Neutrophil (primary cell): ENCODE measurements around the gene ANKDD1B.
"Not testable (repeated sequence)": the region's sequence is repeated elsewhere in the genome, so short reads cannot be mapped to it uniquely, and the experiment has no call there.

Experiments
- H3K27ac ChIP-seq: fragments of 200-600 bp; sonication (generic); 2 replicates; pipeline ENCODE4 v1.5.1; 2016; ENCODE audit warnings: mild to moderate bottlenecking, moderate library complexity
- H3K27me3 ChIP-seq: fragments of 200-600 bp; sonication (generic); 2 replicates; pipeline ENCODE4 v1.6.0; 2016; ENCODE audit warnings: mild to moderate bottlenecking
- H3K36me3 ChIP-seq: fragments of 200-600 bp; sonication (generic); 2 replicates; pipeline ENCODE4 v1.5.1; 2017
- H3K4me1 ChIP-seq, 2 experiments: fragments of 200-600 bp in 1 of 2; sonication (generic) in 1 of 2; 1 replicate in 1 of 2; 2 replicates in 1 of 2; pipeline versions ENCODE4 v1.5.1 to v1.6.1; 2013 to 2016; ENCODE audit warnings: low read depth in 1 of 2, low read length in 1 of 2, mild to moderate bottlenecking in 1 of 2, moderate library complexity in 1 of 2; ENCODE audit not compliant: control insufficient read depth in 1 of 2, insufficient read depth in 1 of 2
- H3K4me3 ChIP-seq, 2 experiments: fragments of 200-600 bp in 1 of 2; sonication (generic) in 1 of 2; 1 replicate in 1 of 2; 2 replicates in 1 of 2; pipeline ENCODE4 v1.5.1; 2013 to 2016; ENCODE audit warnings: low read depth in 1 of 2, low read length in 1 of 2, mild to moderate bottlenecking in 1 of 2, moderate library complexity in 1 of 2
- H3K9me3 ChIP-seq: fragments of 200-600 bp; sonication (generic); 2 replicates; pipeline ENCODE4 v1.5.1; 2016
- CTCF ChIP-seq: fragments of 200-600 bp; sonication (generic); IDR thresholded peaks from 2 replicates; pipeline ENCODE4 v1.5.1; 2016; ENCODE audit warnings: antibody characterized with exemption

The ANKDD1B gene

DNA sequence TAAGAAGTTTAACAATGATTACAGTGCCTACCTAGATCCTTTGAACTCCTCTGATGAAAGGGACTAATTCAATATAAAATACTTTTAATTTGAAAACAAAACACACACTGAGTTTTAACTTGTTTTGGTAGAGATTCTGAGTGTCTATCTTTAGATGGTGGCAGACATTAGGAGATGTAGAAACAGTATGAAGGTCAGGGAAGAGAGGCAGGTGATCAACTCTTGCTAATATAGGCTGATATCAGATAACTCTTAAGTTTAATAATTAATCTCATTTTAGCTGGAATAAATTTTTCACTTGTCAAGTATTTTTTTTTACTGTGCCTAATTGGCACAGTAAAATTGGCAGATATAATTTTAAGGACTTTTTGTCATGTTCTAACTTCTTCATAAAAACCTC is 75.2 kb downstream of the ANKDD1B start:
- H3K27me3 ChIP-seq = no peaks in the 10 kb centered on the region
- H3K36me3 ChIP-seq = peaks cover 76% of the 10 kb centered on the region
- TF ChIP-seq CTCF = no peak
- no peak overlapping the region for H3K27ac ChIP-seq
- H3K4me3 ChIP-seq = no peak overlapping the region
- no peaks in the 10 kb centered on the region for H3K9me3 ChIP-seq
- no peaks in the 10 kb centered on the region for H3K4me1 ChIP-seq

DNA sequence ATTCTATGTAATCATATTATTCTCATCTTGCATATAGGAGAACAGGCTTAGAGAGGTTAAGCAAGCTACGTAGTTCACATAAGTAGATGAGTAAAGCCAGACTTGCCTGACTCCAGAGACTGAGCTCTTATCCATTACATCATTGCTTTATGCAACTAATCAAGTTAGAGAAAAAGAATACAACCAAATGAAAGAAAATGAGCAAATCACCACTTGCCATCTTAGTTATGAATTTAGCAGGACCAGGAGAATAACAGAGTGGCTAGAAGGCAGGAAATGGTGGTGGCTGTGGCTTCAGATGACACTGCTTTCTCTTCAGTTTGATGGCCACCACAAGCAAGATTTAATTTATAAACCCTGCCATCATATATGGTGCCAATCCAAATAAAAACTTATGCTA is 79.4 kb downstream of the ANKDD1B start:
- no peak for TF ChIP-seq CTCF
- no peaks in the 10 kb centered on the region for H3K9me3 ChIP-seq
- no peak overlapping the region for H3K4me3 ChIP-seq
- no peaks in the 10 kb centered on the region for H3K27me3 ChIP-seq
- H3K4me1 ChIP-seq = no peaks in the 10 kb centered on the region
- peaks cover 66% of the 10 kb centered on the region for H3K36me3 ChIP-seq
- H3K27ac ChIP-seq = no peak overlapping the region

- no peaks in the 10 kb centered on the region for H3K9me3 ChIP-seq
- no peaks in the 10 kb centered on the region for H3K4me1 ChIP-seq
- no peak for TF ChIP-seq CTCF
Measured at GRCh38 chr5:75694781-75695180, 83.5 kb downstream of the ANKDD1B start.

GRCh38 chr5:75695472-75696351 is 84.5 kb downstream of the ANKDD1B start:
- H3K27ac ChIP-seq, H3K4me3 ChIP-seq, H3K4me1 ChIP-seq, H3K9me3 ChIP-seq, H3K27me3 ChIP-seq: not testable (repeated sequence)
- peaks cover 20% of the 10 kb centered on the region for H3K36me3 ChIP-seq

More at GRCh38 chr5:75694781-75695180, 83.5 kb downstream of the ANKDD1B start:
- H3K4me3 ChIP-seq = no peak overlapping the region
- no peak overlapping the region for H3K27ac ChIP-seq
- peaks cover 28% of the 10 kb centered on the region for H3K36me3 ChIP-seq
- H3K27me3 ChIP-seq = no peaks in the 10 kb centered on the region

DNA sequence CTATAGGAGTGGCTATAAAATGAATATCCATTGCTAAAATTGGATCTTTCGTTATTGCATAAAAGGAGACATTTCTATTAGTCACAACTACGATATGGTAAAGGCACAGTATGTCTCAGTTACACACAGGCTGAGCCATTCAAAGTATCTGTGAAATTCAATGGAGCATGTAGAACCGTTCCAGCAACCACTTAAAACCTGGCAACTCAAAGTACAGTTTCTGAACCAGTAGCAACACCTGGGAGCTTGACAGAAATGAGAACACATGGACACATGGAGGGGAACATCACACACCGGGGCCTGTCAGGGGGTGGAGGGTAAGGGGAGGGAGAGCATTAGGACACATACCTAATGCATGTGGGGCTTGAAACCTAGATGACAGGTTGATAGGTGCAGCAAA is 90.6 kb downstream of the ANKDD1B start:
- Histone ChIP-seq H3K27me3 (no peaks in the 10 kb centered on the region), H3K9me3 (no peaks in the 10 kb centered on the region), H3K4me1 (no peaks in the 10 kb centered on the region), H3K27ac (no peak overlapping the region), H3K4me3 (no peak overlapping the region), H3K36me3 (peaks cover 36% of the 10 kb centered on the region)
- TF ChIP-seq CTCF = no peak

DNA sequence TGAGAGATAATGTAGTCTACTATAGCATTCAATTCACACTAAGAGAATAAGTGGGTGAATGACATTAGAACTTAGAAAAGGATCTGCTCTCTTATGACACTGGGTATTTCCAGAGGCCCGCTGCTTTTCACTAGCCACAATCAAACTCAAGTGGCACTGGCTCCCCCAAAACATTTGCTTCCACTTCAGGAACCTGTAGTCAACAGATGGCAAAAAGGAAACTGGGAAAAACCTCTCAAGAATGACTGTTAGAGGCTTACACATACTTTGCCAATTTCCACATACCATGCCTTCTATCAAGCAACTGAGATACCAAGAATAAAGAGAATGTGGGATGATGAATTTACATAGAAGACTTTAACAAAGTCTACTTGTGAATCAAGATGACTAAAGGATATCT is 94.8 kb downstream of the ANKDD1B start:
- Histone ChIP-seq H3K9me3 (no peaks in the 10 kb centered on the region), H3K36me3 (peaks cover 41% of the 10 kb centered on the region), H3K4me3 (no peak overlapping the region), H3K4me1 (no peaks in the 10 kb centered on the region), H3K27ac (no peak overlapping the region), H3K27me3 (no peaks in the 10 kb centered on the region)
- no peak for TF ChIP-seq CTCF
